K562 (cell line): Measurements from ENCODE around the gene PALMD. TPM values are rescaled to one million over a fixed set of nuclear protein-coding genes. Genes with fewer than 3 reads are reported as not detected.

Source experiments
- ATAC-seq: fragments of 200-7000 bp; cut with Tn5 transposase; 3 replicates; pipeline ENCODE4 v1.9.1; 2020; ENCODE audit warnings: moderate library complexity
- BruUV-seq: library from RNA; stranded (reverse); fragments of 400-500 nt; replicated peaks from 2 replicates; lab custom pipeline; 2021; lab: Mats Ljungman, UMichigan
- CTCF ChIA-PET: fragments of 300-600 bp; formaldehyde crosslinking; extraction: SDS; loops from one replicate; lab custom pipeline; 2021; ENCODE audit warnings: low intra/inter-chr PET ratio; lab: Yijun Ruan, JAX
- POLR2A ChIA-PET: fragments of 300-600, 350-650 bp; sonication (Branson Sonifier 250); formaldehyde crosslinking; extraction: SDS; loops from one replicate; lab custom pipeline; 2021; ENCODE audit warnings: antibody characterized with exemption, inconsistent platforms; lab: Yijun Ruan, JAX
- DNase-seq, 4 experiments: peaks; one replicate each; pipeline versions ENCODE4 v3.0.0 to v3.0.0-alpha.2; 2011 to 2018; ENCODE audit warnings: low spot score in 3 of 4, mixed read lengths in 3 of 4; ENCODE audit errors: extremely low read depth in 1 of 4
- FAIRE-seq: peaks from 2 replicates; lab custom pipeline; 2011; peaks lifted over from hg19 to GRCh38; lab: Jason Lieb, UNC
- H2AFZ ChIP-seq: 2 replicates; pipeline ENCODE4 v1.6.0; 2011; ENCODE audit warnings: low read depth, low read length, control low read depth, inconsistent platforms
- H3K27ac ChIP-seq: fragments of 200-600 bp; 3 replicates; pipeline ENCODE4 v1.8.0; 2011; ENCODE audit warnings: low read depth, mild to moderate bottlenecking, control low read depth, inconsistent platforms, low read length, moderate library complexity, mixed read lengths; ENCODE audit errors: extremely low read depth
- H3K27me3 ChIP-seq, 2 experiments: fragments of 300-600 bp in 1 of 2; 2 replicates in 1 of 2; 3 replicates in 1 of 2; pipeline versions ENCODE4 v1.6.0 to v1.8.0; 2011; ENCODE audit warnings: inconsistent platforms in 2 of 2, low read length in 2 of 2, mild to moderate bottlenecking in 1 of 2, mixed read lengths in 1 of 2, moderate library complexity in 1 of 2; ENCODE audit not compliant: control insufficient read depth in 2 of 2, insufficient read depth in 2 of 2
- H3K36me3 ChIP-seq: fragments of 300-600 bp; 3 replicates; pipeline ENCODE4 v1.8.0; 2011; ENCODE audit warnings: mild to moderate bottlenecking, low read length, inconsistent platforms; ENCODE audit not compliant: control insufficient read depth, insufficient read depth
- H3K4me1 ChIP-seq, 2 experiments: fragments of 200-600 bp in 1 of 2; replicated peaks in 1 of 2; 2 replicates in 1 of 2; 3 replicates in 1 of 2; pipeline versions ENCODE4 v1.5.1 to v1.8.0; 2011; ENCODE audit warnings: inconsistent platforms in 2 of 2, low read length in 2 of 2, mild to moderate bottlenecking in 1 of 2, mixed read lengths in 1 of 2, moderate library complexity in 1 of 2; ENCODE audit not compliant: control insufficient read depth in 2 of 2, insufficient read depth in 2 of 2
- H3K4me2 ChIP-seq: 2 replicates; pipeline ENCODE4 v1.6.1; 2011; ENCODE audit warnings: low read length, control low read depth, inconsistent platforms, mixed read lengths; ENCODE audit not compliant: insufficient read depth
- H3K4me3 ChIP-seq: fragments of 200-600 bp; sonication (generic), shearing (Covaris generic); 2 replicates; pipeline ENCODE4 v1.5.1; 2016; ENCODE audit warnings: control low read depth, inconsistent platforms
- H3K79me2 ChIP-seq: fragments of 200-600 bp; 3 replicates; pipeline ENCODE4 v1.8.0; 2011; ENCODE audit warnings: low read length, inconsistent platforms; ENCODE audit not compliant: control insufficient read depth, insufficient read depth
- H3K9ac ChIP-seq, 2 experiments: 2 replicates each; pipeline versions ENCODE4 v1.6.0 to v1.6.1; 2011; ENCODE audit warnings: low read depth in 2 of 2, low read length in 2 of 2, control low read depth in 1 of 2, inconsistent platforms in 1 of 2, mild to moderate bottlenecking in 1 of 2, mixed read lengths in 1 of 2; ENCODE audit not compliant: insufficient read depth in 1 of 2
- H3K9me1 ChIP-seq: one replicate; pipeline ENCODE4 v1.6.0; 2011; ENCODE audit warnings: inconsistent platforms, mild to moderate bottlenecking, low read length, moderate library complexity; ENCODE audit not compliant: control insufficient read depth, insufficient read depth
- H3K9me3 ChIP-seq: replicated peaks from 2 replicates; pipeline ENCODE4 v1.5.1; 2011; ENCODE audit warnings: low read depth, low read length, inconsistent platforms; ENCODE audit not compliant: control insufficient read depth, insufficient read depth
- H4K20me1 ChIP-seq: replicated peaks from 2 replicates; pipeline ENCODE4 v1.6.1; 2011; ENCODE audit warnings: low read length, inconsistent platforms, mixed read lengths; ENCODE audit not compliant: control insufficient read depth, insufficient read depth
- ELK1 ChIP-seq: sonication (generic); formaldehyde crosslinking; IDR thresholded peaks from 2 replicates; pipeline ENCODE4 v1.8.1; 2022; ENCODE audit warnings: missing genetic modification reagents
- MECOM ChIP-seq: fragments of 250-450 bp; sonication (Bioruptor Pico); IDR thresholded peaks from 2 replicates; pipeline ENCODE4 v1.8.0; 2022; ENCODE audit warnings: inconsistent platforms
- MEIS2 ChIP-seq: fragments of 450-650 bp; IDR thresholded peaks from 2 replicates; pipeline ENCODE4 v1.6.1; 2014; ENCODE audit warnings: mild to moderate bottlenecking; ENCODE audit not compliant: partially characterized antibody
- PBX2 ChIP-seq, 2 experiments: IDR thresholded peaks in 1 of 2; conservative IDR thresholded peaks in 1 of 2; 2 replicates each; pipeline ENCODE4 v1.6.1; 2016; ENCODE audit warnings: low read depth in 2 of 2, mild to moderate bottlenecking in 1 of 2, missing compliant biosample characterization in 1 of 2, missing genetic modification characterization in 1 of 2, moderate library complexity in 1 of 2
- PKNOX1 ChIP-seq: fragments of 450-650 bp; IDR thresholded peaks from 2 replicates; pipeline ENCODE4 v1.6.1; 2016
- WGBS: fragments of 100-300 bp; shearing (Covaris generic); methylation state at CpG from one replicate; pipeline ENCODE4 v1.1.6; 2016; ENCODE audit warnings: low coverage, mixed read lengths; ENCODE audit not compliant: insufficient coverage; ENCODE audit errors: missing lambda C conversion rate; 5-methylcytosine and 5-hydroxymethylcytosine counted together
- in situ Hi-C: fragments of 300-500 bp; cut with MboI; formaldehyde crosslinking; loops from 4 replicates; pipeline ENCODE4 v1.15.0; 2018; ENCODE audit warnings: inconsistent platforms, mixed read lengths
- intact Hi-C: fragments of 100-400 bp; cut with micrococcal nuclease; formaldehyde crosslinking; loops from 2 replicates; pipeline ENCODE4 v1.14.2; 2022
- polyA plus RNA-seq, 8 experiments: library from polyadenylated mRNA; depleted of rRNA in 4 of 8; stranded (reverse) in 5 of 8; unstranded in 3 of 8; fragments of >200 nt; fragmentation: Nextera tagmentation in 2 of 8; fragmentation: Illumina TruSeq in 1 of 8; extraction: Ambion mirVana in 2 of 8; extraction: Trizol in 1 of 8; gene quantifications; 2 replicates each; pipeline versions ENCODE4 v1.2.1 to v1.2.3, GENCODE V29; 2011 to 2014; ENCODE audit warnings: inconsistent platforms in 1 of 8, missing spikeins in 1 of 8
- total RNA-seq, 7 experiments: library from RNA; depleted of rRNA in 6 of 7; stranded (reverse); fragments of >200 nt in 6 of 7; fragmentation: Illumina TruSeq in 2 of 7; extraction: Trizol in 2 of 7; gene quantifications; 2 replicates each; pipeline versions ENCODE4 v1.2.1 to v1.2.3, GENCODE V29; 2011 to 2021; ENCODE audit warnings: low replicate concordance in 1 of 7

The PALMD gene
- total and polyA plus RNA-seq, 9 of the 15 experiments (the other 6 are each of a cell fraction or from before 2014, with no cell fraction given) = 2.7 to 13.5 (median 5.4) TPM

- no peak overlapping the region for H2AFZ ChIP-seq
- 24% methylated on average over 6 of the region's 6 CpGs for WGBS
- no TSS peak for BruUV-seq
- no peak for FAIRE-seq
- TF ChIP-seq MEIS2 = peak; percentile 75
- TF ChIP-seq PKNOX1 = peak; percentile 64
- no peak for TF ChIP-seq MECOM
- TF ChIP-seq ELK1 = no peak
- no peak for TF ChIP-seq PBX2 (CRISPR knock-in tag; IDR thresholded peaks at IDR 0.05; ENCODE audit: low read depth)
- TF ChIP-seq PBX2 (tag; conservative IDR thresholded peaks at IDR 0.05; ENCODE audit: low read depth) = peak; percentile 86
- TF ChIP-seq, all 486 proteins: peak for 3
- Histone ChIP-seq H3K79me2 (no peaks in the 10 kb centered on the region), H3K9ac (no peak overlapping the region), H3K27me3 (no peaks in the 10 kb centered on the region), H3K4me1 (no peaks in the 10 kb centered on the region), H4K20me1 (no peaks in the 10 kb centered on the region), H3K4me2 (no peak overlapping the region), H3K27ac (no peak overlapping the region), H3K4me3 (no peak overlapping the region), H3K9me3 (no peaks in the 10 kb centered on the region), H3K9me1 (no peaks in the 10 kb centered on the region), H3K36me3 (no peaks in the 10 kb centered on the region)
- intact Hi-C loops (no loop called here), in situ Hi-C loops (no loop called here)
- CTCF ChIA-PET = no interaction called here
- POLR2A ChIA-PET = interaction anchor here (1.1 kb wide), 1 partner anchor 11 kb away, joined by 3 read pairs; no protein-coding TSS in a partner anchor
- ATAC-seq = no peak
- DNase-seq = no peak
These were observed 28.5 kb downstream of the PALMD start for GRCh38 chr1:99674115-99675064.
